Suppressor macrophage treated with lipopolysaccharide for 1 hour (primary cell): ENCODE results near the gene CRX.

Source experiments
- DNase-seq, 3 donors: peaks; one replicate each; pipeline ENCODE4 v3.0.0-alpha.2; 2020 to 2022

CRX gene

DNA sequence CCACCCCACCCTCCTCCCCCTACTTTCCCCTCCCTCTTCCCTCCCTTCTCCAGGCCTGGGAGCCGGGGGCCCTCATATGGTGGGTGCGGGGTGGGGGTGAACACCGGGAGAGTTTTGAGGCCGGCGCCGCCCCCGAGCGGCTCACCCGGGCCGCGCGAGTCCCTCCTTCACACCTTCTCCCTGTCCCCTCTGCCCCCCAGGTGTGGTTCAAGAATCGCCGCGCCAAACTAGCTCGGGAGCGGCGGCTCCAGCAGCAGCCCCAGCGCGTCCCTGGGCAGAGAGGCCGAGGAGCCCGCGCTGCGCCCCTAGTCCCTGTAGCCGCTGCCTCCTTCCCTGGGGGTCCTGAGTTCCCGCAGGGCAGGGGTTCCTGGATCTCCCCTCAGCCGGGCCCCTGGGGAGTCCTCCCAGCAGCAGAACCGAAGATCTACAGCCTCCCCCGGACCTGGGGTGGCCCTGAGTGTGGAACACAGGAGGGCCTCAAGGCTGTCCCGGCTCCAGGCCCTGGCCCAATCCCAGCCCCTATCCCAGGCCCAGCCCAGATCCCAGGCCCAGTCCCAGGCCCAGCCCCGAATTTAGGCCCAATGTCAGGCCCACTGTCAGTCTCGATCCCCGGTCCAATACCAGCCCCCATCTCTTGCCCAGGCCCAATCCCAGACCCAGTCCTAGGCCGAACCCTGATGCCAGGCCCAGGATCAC lies 39.0 kb downstream of the CRX start:
- no peak for DNase-seq

DNA sequence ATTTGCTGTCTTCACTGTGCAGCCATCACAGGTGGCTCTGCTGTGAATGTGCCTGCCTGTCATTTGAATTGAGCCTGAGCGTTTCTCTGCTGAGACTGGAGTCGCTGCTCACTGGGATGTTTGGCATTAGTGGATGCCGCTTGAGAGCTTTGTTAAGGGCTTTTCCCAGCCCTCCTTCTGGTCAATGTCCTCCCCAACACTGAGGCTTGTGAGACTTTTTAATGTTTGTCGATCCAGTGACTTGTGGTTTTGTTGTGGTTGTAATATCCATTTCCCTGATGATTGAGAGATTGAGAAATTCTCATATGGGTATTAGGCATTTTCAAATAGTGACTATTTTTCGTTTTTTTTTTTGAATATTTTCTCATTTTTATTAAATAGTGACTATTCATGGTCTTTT lies 39.9 kb downstream of the CRX start:
- DNase-seq: no peak

DNA sequence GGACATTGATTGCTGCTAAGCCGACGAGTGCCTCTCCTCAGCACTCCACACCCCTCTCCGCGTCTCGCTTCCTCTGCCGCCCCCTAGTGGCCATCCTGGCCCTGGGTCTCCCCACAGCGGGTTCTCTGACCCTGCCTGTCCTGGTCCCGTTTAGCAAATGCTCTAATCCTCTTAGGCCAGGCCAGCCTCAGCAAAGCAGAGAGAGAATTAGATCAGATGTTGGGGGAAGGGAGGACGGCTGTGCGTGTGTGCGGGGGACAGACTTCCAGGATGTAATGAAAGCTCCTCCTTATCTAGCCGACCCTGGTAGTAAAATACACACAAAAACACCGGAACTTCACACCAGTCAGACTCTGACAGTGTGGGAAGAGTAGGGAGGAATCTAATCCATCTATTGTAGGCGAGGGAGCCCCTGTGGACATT lies 41.8 kb downstream of the CRX start:
- DNase-seq: peak; percentile 71 to 93 (median 86)

DNA sequence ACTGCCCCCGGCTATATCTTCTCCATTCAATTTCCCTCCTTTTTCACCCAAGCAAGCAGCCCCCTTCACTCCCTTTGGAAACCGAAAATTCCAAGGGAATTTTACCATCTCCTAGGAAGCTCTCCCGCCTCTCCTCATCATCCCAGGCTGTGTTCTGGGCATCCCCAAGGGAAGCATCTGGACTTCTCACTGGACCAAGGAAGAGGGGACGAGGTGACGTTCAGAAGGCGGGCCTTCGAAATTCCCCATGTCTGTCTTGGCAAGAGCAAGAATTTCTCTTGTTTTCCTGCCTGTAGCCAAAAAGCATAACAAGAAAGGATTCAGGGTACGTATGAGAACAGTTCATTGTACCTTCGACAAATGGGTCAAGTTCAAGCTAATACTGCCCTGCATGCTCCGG lies 43.4 kb downstream of the CRX start:
- no peak for DNase-seq

DNA sequence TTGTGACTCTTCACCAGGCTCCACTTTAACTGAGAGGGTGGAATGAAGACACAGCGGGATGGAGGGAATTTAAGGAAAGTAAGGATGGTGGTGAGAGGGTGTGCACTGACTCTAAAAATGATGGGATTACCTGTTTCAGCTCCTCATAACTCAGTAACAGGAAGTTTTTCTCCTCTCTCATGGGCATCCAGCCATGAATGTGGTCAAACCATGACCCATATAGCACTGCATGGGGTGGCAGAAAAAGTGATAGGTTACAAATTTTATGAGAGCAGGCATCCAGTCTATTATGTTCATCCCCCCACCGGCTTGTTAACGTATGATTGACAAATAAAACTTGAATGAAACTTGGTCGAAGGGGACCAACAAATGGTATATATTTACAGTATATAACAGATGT lies 57.2 kb downstream of the CRX start:
- DNase-seq: no peak

DNA sequence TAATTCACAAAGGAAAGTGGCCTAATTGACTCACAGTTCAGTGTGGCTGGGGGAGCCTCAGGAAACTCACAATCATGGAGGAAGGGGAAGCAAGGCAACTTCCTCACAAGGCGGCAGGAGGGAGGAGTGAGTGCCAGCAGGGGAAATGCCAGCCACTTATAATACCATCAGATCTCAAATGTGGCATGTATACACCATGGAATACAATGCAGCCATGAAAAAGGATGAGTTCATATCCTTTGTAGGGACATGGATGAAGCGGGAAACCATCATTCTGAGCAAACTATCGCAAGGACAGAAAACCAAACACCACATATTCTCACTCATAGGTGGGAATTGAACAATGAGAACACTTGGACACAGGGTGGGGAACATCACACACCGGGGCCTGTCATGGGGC lies 57.6 kb downstream of the CRX start:
- DNase-seq: peak; percentile 36 to 44 (median 37)

DNA sequence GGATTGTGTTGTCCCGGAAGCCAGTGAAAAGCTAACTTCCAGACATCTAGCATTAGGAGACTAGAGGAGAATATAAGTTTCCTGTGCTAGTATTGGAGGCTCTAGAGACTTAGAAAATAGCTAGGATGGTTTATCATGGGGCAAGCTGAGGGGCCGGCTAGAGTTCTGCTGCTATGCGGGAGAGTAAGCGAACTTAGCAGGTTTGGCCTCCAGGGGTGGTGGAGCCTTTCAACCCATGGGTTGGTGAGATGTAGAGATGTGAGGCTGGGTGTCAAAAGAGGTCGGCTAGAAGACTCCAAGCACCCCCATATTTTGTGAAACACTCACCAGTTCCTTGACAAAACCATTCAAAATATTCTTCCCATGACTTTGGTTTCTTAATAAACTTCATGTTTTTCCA lies 60.0 kb downstream of the CRX start:
- DNase-seq: no peak

DNA sequence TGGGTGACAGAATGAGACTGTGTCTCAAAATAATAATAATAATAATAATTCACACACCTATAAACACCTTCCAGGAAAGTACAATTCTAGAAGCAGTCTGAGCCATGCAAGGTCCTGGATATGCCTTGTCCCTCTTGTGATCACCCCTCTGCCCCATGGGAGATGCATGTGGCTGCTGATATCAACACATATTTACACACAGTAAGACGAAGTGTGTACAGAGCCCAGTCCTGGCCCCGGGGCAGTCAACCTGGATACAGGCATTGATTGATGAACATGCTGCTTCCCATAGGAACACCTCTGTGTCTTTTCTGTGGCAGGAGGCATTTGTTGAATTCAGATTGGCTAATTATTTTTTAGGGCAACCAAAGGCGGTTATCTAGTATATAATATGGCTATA lies 61.2 kb downstream of the CRX start:
- no peak for DNase-seq

DNA sequence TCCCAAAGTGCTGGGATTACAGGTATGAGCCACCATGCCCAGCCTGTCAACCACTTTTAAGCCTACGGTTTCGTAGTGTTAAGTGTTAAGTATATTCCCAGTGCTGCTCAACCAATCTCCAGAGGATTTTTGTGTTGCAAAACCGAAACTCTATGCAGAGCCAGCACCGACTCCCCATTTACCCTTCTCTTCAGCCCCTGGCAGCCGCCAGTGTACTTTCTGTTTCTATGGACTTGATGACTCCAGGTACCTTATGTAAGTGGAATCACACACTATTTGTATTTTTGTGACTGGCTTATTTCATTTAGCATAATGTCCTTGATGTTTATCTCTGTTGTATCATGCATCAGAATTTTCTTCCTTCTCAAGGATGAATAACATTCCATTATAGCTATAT lies 63.3 kb downstream of the CRX start:
- DNase-seq: no peak

DNA sequence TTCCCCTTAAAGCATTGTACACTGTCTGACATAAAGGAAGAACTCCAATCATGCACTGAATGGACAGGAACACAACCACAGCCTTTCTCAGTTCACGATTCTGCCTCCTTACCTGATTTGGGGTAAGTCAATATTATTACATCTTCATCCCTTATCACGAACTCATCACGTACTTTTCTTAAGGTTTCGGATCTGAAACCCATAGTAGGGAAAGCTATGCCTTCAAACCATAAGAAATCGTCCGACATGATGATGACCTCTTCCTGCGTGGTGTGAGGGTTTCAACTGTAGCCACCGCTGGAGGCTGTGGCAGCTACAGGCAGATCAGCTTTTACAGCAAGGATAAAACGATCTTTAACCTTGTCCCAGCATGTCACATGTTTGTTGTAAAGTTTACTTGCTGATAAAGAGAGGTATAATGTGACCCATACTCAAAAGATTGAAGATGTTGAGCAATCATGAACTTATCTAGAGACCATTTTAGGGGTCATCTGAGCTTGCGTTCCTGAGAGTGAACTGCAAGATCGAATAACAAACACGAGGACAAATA lies 64.3 kb downstream of the CRX start, which contains the start of gene SULT2A1:
TSS of gene SULT2A1 (minus strand) at position 306 of the 550 bp plus-strand sequence. CDS start at position 248, 58 bp downstream.
- no peak for DNase-seq

DNA sequence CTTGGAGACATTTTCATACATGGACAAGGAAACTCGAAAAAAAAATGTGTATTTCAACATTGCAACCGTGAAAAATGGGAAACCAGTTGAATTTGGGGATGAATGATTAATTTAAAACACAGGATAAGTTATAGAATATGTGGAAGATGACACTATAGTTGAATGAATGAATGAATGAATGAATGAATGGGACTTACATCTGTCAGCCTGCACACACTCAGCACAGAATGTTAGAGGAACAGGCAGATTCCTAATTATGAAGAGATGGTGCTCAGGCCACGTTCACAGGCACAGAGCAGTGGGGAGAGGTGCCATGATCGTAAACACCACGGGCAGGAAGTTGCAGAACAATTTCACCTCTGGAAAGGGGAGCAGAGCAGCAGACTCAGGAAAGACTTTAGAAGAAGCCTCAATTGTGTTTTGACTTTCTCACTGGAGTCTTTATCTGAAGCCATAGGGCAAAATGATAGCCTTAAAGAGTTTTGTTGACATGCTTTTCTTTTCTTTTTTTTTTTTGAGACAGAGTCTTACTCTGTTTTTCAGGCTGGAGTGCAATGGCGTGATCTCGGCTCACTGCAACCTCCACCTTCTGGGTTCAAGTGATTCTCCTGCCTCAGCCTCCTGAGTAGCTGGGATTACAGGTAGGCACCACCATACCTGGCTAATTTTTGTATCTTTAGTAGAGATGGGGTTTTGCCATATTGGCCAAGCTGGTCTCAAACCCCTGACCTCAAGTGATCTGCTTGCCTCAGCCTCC lies 69.3 kb downstream of the CRX start:
- DNase-seq: no peak

DNA sequence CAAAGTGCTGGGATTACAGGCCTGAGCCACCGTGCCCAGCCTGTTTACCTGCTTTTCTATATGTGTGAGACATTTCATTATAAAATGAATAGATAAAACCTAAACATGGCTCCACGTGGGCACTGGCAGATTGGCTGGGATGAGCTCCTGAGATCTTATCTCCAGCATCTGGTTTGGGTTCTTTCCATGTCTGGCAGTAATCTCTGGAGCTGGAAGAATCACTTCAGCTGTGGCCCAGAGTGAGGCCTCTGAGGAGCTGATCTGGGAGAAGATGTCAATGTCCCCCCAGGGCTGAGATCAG lies 69.8 kb downstream of the CRX start:
- DNase-seq: no peak

DNA sequence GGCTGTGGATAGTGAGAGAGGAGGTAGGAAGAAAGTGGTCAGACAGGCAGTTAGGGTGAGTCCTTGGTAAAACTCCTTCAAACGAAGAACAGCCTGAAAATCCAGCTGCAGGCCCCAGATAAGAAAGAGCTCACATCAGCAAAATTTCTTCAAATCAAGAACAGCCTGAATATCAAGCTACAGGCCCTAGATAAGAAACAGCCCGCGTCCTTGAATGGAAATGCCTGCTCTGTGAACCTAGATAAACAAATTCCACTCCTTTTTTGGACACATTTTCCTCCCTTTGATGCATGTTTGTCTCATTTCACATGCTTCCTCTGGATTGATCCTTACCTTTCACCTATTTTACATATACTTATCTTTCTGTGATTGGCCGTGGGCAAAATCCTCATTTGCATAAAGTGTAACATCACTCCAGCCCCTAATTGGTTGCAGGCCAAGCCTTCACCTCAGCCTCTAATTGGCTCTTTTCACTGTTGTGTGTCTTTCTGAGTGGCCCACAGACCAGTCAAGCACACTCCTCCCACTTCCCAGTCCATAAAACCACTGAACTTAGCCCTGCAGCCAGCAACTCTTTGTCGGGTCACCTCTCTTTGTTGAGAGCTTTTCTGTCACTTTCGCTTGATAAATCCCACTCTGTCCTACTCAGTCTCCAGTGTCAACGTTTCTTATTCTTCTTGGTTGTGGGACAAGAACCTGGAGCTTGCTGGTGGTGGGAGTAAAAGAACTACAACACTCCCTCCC lies 70.4 kb downstream of the CRX start:
- DNase-seq: no peak
